H1 (cell line): ENCODE data around the gene RESF1. TPM values are rescaled to one million over a fixed set of nuclear protein-coding genes. Genes with fewer than 3 reads are reported as not detected.

Experiments
- CEBPB ChIP-seq: IDR thresholded peaks from 2 replicates; pipeline ENCODE4 v1.6.1; 2012; ENCODE audit warnings: low read depth, low read length
- CHD1 ChIP-seq: IDR thresholded peaks from 2 replicates; pipeline ENCODE4 v1.6.1; 2012; ENCODE audit warnings: low read depth, low read length, improper control_type of control experiment
- polyA plus RNA-seq, 7 experiments: library from polyadenylated mRNA; depleted of rRNA in 3 of 7; stranded (reverse) in 5 of 7; unstranded in 2 of 7; fragments of >200 nt in 5 of 7; fragments of 200-250 nt in 2 of 7; gene quantifications; 1 replicate in 5 of 7; 2 replicates in 1 of 7; 4 replicates in 1 of 7; pipeline versions ENCODE4 v1.2.1 to v1.2.3, GENCODE V29; 2011 to 2013; ENCODE audit warnings: missing spikeins in 2 of 7, mixed read lengths in 2 of 7
- total RNA-seq: library from RNA; stranded (reverse); fragmentation: NEBNext Ultra II Directional; extraction: Animal tissue kit (Norgen Biotek cat#: 25700); gene quantifications from 2 replicates; pipeline ENCODE4 v1.2.1, GENCODE V29; 2021

RESF1 gene
- total and polyA plus RNA-seq, 2 of the 8 experiments (the other 6 are each of a cell fraction or from before 2014, with no cell fraction given): 64.3 to 128 TPM

DNA sequence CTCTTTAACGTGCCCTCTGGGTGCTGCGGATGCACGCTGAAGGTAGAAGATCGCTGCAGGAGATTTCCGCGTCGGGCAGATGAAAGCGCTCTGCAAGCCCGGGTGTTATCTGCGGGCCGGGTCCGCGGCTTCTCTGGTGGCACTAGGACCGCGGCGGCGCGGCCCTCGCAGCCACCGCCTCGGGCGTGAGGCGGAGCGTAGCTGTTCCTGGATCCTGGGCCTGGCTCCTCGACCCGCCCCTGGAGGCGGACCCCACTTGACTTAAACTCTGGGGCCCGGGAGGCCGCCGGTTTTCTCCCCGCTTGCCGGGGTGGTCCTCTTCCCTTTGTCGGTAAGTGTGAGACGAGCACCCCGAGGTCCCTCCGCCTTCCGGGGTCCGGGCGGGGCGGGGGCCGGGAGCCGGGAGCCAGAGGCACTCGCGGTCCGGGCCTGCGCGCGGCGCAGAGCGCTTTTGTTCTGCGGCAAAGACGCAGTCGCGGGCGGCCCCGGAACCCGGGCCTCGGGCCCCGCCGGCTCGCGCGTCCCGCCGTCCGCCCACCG lies at the start of gene RESF1 (continued):
- TF ChIP-seq CEBPB (no peak), CHD1 (no peak)
